WTC11 (cell line): Measurements from ENCODE around the gene ARL4D. TPM values are rescaled to one million over a fixed set of nuclear protein-coding genes. Genes with fewer than 3 reads are reported as not detected.
A peak's percentile ranks its signal among the peaks of the same experiment; 100 is the strongest.

Experiments
- ATAC-seq: fragments of 200-7000 bp; cut with Tn5 transposase; 2 replicates; pipeline ENCODE4 v1.10.0; 2021; ENCODE audit warnings: mild to moderate bottlenecking, moderate library complexity
- CTCF ChIA-PET: fragments of 300-600 bp; sonication (Branson Sonifier 250); formaldehyde crosslinking; loops from one replicate; lab custom pipeline; 2021; ENCODE audit warnings: antibody characterized with exemption; lab: Charles Lee
- POLR2A ChIA-PET: fragments of 350-600 bp; sonication (Branson Sonifier 250); formaldehyde crosslinking; loops from one replicate; lab custom pipeline; 2021; ENCODE audit warnings: antibody characterized with exemption; lab: Charles Lee
- DNase-seq: peaks from one replicate; pipeline ENCODE4 v3.0.0; 2021; ENCODE audit warnings: low spot score
- H3K27ac Mint-ChIP-seq: 2 replicates; pipeline ENCODE4 v1.8.0; 2021; ENCODE audit warnings: mixed read lengths
- H3K27me3 Mint-ChIP-seq: 2 replicates; pipeline ENCODE4 v1.8.0; 2021; ENCODE audit warnings: low read depth, mild to moderate bottlenecking, moderate library complexity, mixed read lengths
- H3K36me3 Mint-ChIP-seq: 2 replicates; pipeline ENCODE4 v1.8.0; 2021; ENCODE audit warnings: mixed read lengths
- H3K4me1 Mint-ChIP-seq: 2 replicates; pipeline ENCODE4 v1.8.0; 2022; ENCODE audit warnings: mixed read lengths
- H3K4me3 Mint-ChIP-seq: 2 replicates; pipeline ENCODE4 v1.8.0; 2021; ENCODE audit warnings: mild to moderate bottlenecking, moderate library complexity, mixed read lengths
- H3K9me3 Mint-ChIP-seq: 2 replicates; pipeline ENCODE4 v1.8.0; 2021; ENCODE audit warnings: mixed read lengths
- CTCF ChIP-seq: fragments of 200-600 bp; IDR thresholded peaks from 2 replicates; pipeline ENCODE4 v1.8.0; 2022; ENCODE audit warnings: antibody characterized with exemption
- FOXJ3 ChIP-seq: sonication (generic); formaldehyde crosslinking; IDR thresholded peaks from 2 replicates; pipeline ENCODE4 v1.9.0; 2021; ENCODE audit warnings: missing genetic modification reagents, mild to moderate bottlenecking, borderline replicate concordance
- IRF1 ChIP-seq: sonication (generic); formaldehyde crosslinking; IDR thresholded peaks from 2 replicates; pipeline ENCODE4 v1.8.0; 2023; ENCODE audit warnings: missing genetic modification reagents
- JAZF1 ChIP-seq: fragments of 250-450 bp; sonication (Bioruptor Pico); IDR thresholded peaks from 2 replicates; pipeline ENCODE4 v1.9.0; 2021; ENCODE audit warnings: moderate library complexity, mild to moderate bottlenecking, inconsistent platforms
- JUN ChIP-seq: sonication (generic); formaldehyde crosslinking; IDR thresholded peaks from 2 replicates; pipeline ENCODE4 v1.8.0; 2023; ENCODE audit warnings: mild to moderate bottlenecking, missing genetic modification reagents
- MXD4 ChIP-seq: fragments of 250-450 bp; sonication (Bioruptor Pico); IDR thresholded peaks from 2 replicates; pipeline ENCODE4 v1.8.0; 2021; ENCODE audit warnings: mild to moderate bottlenecking, moderate library complexity, borderline replicate concordance
- NFATC4 ChIP-seq: fragments of 250-450 bp; sonication (Bioruptor Pico); IDR thresholded peaks from 2 replicates; pipeline ENCODE4 v1.9.0; 2021; ENCODE audit warnings: mild to moderate bottlenecking
- NR1H2 ChIP-seq: sonication (generic); formaldehyde crosslinking; IDR thresholded peaks from 2 replicates; pipeline ENCODE4 v1.9.0; 2021; ENCODE audit warnings: mild to moderate bottlenecking, moderate library complexity, missing genetic modification reagents
- PRRX2 ChIP-seq: fragments of 250-450 bp; sonication (Bioruptor Pico); IDR thresholded peaks from 2 replicates; pipeline ENCODE4 v1.8.0; 2021; ENCODE audit warnings: mild to moderate bottlenecking
- RELA ChIP-seq: sonication (generic); formaldehyde crosslinking; IDR thresholded peaks from 2 replicates; pipeline ENCODE4 v1.8.1; 2022; ENCODE audit warnings: missing genetic modification reagents, mild to moderate bottlenecking, borderline replicate concordance
- SP1 ChIP-seq: sonication (generic); formaldehyde crosslinking; conservative IDR thresholded peaks from 2 replicates; pipeline ENCODE4 v1.8.1; 2022; ENCODE audit warnings: missing genetic modification reagents
- TEAD1 ChIP-seq: sonication (generic); formaldehyde crosslinking; IDR thresholded peaks from 2 replicates; pipeline ENCODE4 v1.8.0; 2022; ENCODE audit warnings: mild to moderate bottlenecking, missing genetic modification reagents
- TP53 ChIP-seq: sonication (generic); formaldehyde crosslinking; IDR thresholded peaks from 2 replicates; pipeline ENCODE4 v1.8.1; 2023; ENCODE audit warnings: mild to moderate bottlenecking, missing genetic modification reagents
- ZMAT4 ChIP-seq: fragments of 250-450 bp; sonication (Bioruptor Pico); IDR thresholded peaks from 2 replicates; pipeline ENCODE4 v1.9.0; 2021; ENCODE audit warnings: mild to moderate bottlenecking
- ZNF232 ChIP-seq: sonication (generic); formaldehyde crosslinking; IDR thresholded peaks from 2 replicates; pipeline ENCODE4 v1.8.0; 2022; ENCODE audit warnings: mild to moderate bottlenecking, missing genetic modification reagents
- ZNF396 ChIP-seq: fragments of 250-450 bp; sonication (Bioruptor Pico); IDR thresholded peaks from 2 replicates; pipeline ENCODE4 v1.8.0; 2021; ENCODE audit warnings: mild to moderate bottlenecking, moderate library complexity, borderline replicate concordance
- total RNA-seq: library from RNA; stranded (reverse); gene quantifications from 3 replicates; pipeline ENCODE4 v1.2.3, GENCODE V29; 2021

The ARL4D gene
- total RNA-seq, 1 experiment from 2014 or later = 11.9 TPM

- TF ChIP-seq IRF1 (CRISPR knock-in tag) = peak; percentile 83; the same call in 1 of the 2 replicates
- 0 out of 2 replicates have a peak, but pooled peaks have one; percentile 13 for TF ChIP-seq TEAD1 (CRISPR knock-in tag)
- TF ChIP-seq ZMAT4 (CRISPR knock-in tag) = peak; percentile 71; the same call in 1 of the 2 replicates
- peak; percentile 84 for TF ChIP-seq SP1 (CRISPR knock-in tag)
- 0 out of 2 replicates have a peak, but pooled peaks have one; percentile 10 for TF ChIP-seq TP53 (CRISPR knock-in tag)
- TF ChIP-seq ZNF396 (CRISPR knock-in tag) = no peak
- TF ChIP-seq ZNF232 (CRISPR knock-in tag) = peak; percentile 41; the same call in 1 of the 2 replicates
Measured at GRCh38 chr17:43398724-43399595, at the start of gene ARL4D (continued).

- Mint-ChIP-seq H3K36me3 (peaks cover 53% of the 10 kb centered on the region), H3K27me3 (peaks cover 17% of the 10 kb centered on the region), H3K27ac (no peak overlapping the region), H3K9me3 (peaks cover 50% of the 10 kb centered on the region), H3K4me3 (no peak overlapping the region), H3K4me1 (peaks cover 9% of the 10 kb centered on the region)
- no peak for TF ChIP-seq JAZF1 (CRISPR knock-in tag)
- peak; percentile 20; the same call in 1 of the 2 replicates for TF ChIP-seq CTCF
- no peak for DNase-seq
- CTCF ChIA-PET = interaction anchor here (1.0 kb wide), 1 partner anchor 10 kb away, joined by 3 read pairs; no protein-coding TSS in a partner anchor
- POLR2A ChIA-PET = no interaction called here
- no peak for ATAC-seq
Measured at GRCh38 chr17:43349142-43349541, 49.7 kb upstream of the ARL4D start.

GRCh38 chr17:43350888-43351361 lies 47.9 kb upstream of the ARL4D start:
- TF ChIP-seq RELA (no peak), NR1H2 (CRISPR knock-in tag) (no peak), JUN (CRISPR knock-in tag) (no peak), MXD4 (CRISPR knock-in tag) (no peak), NFATC4 (CRISPR knock-in tag) (no peak)
- no peak for ATAC-seq
- no peak for DNase-seq
- Mint-ChIP-seq H3K4me3 (no peak overlapping the region), H3K9me3 (peaks cover 45% of the 10 kb centered on the region), H3K27ac (no peak overlapping the region), H3K4me1 (peaks cover 13% of the 10 kb centered on the region), H3K36me3 (peaks cover 42% of the 10 kb centered on the region), H3K27me3 (peaks cover 17% of the 10 kb centered on the region)
- ChIA-PET CTCF (no interaction called here), POLR2A (no interaction called here)

GRCh38 chr17:43351691-43352090 lies 47.1 kb upstream of the ARL4D start:
- peaks cover 45% of the 10 kb centered on the region for H3K9me3 Mint-ChIP-seq
- DNase-seq (no peak), ATAC-seq (no peak)
- H3K4me1 Mint-ChIP-seq = peaks cover 13% of the 10 kb centered on the region
- ChIA-PET CTCF (no interaction called here), POLR2A (no interaction called here)
- H3K27me3 Mint-ChIP-seq = peaks cover 17% of the 10 kb centered on the region
- H3K27ac Mint-ChIP-seq = no peak overlapping the region
- no peak overlapping the region for H3K4me3 Mint-ChIP-seq
- TF ChIP-seq FOXJ3 (no peak), JUN (CRISPR knock-in tag) (no peak), PRRX2 (CRISPR knock-in tag) (no peak)
- H3K36me3 Mint-ChIP-seq = peaks cover 42% of the 10 kb centered on the region
